Neutrophil (primary cell): Measurements from ENCODE around the gene ERICH6.

Source experiments
- H3K27ac ChIP-seq: fragments of 200-600 bp; sonication (generic); 2 replicates; pipeline ENCODE4 v1.5.1; 2016; ENCODE audit warnings: mild to moderate bottlenecking, moderate library complexity
- H3K27me3 ChIP-seq: fragments of 200-600 bp; sonication (generic); 2 replicates; pipeline ENCODE4 v1.6.0; 2016; ENCODE audit warnings: mild to moderate bottlenecking
- H3K36me3 ChIP-seq: fragments of 200-600 bp; sonication (generic); 2 replicates; pipeline ENCODE4 v1.5.1; 2017
- H3K4me1 ChIP-seq, 2 experiments: fragments of 200-600 bp in 1 of 2; sonication (generic) in 1 of 2; 1 replicate in 1 of 2; 2 replicates in 1 of 2; pipeline versions ENCODE4 v1.5.1 to v1.6.1; 2013 to 2016; ENCODE audit warnings: low read depth in 1 of 2, low read length in 1 of 2, mild to moderate bottlenecking in 1 of 2, moderate library complexity in 1 of 2; ENCODE audit not compliant: control insufficient read depth in 1 of 2, insufficient read depth in 1 of 2
- H3K4me3 ChIP-seq, 2 experiments: fragments of 200-600 bp in 1 of 2; sonication (generic) in 1 of 2; 1 replicate in 1 of 2; 2 replicates in 1 of 2; pipeline ENCODE4 v1.5.1; 2013 to 2016; ENCODE audit warnings: low read depth in 1 of 2, low read length in 1 of 2, mild to moderate bottlenecking in 1 of 2, moderate library complexity in 1 of 2
- H3K9me3 ChIP-seq: fragments of 200-600 bp; sonication (generic); 2 replicates; pipeline ENCODE4 v1.5.1; 2016
- TF ChIP-seq, protein P1 (sequence below): fragments of 200-600 bp; sonication (generic); IDR thresholded peaks from 2 replicates; pipeline ENCODE4 v1.5.1; 2016; ENCODE audit warnings: antibody characterized with exemption

ERICH6 gene

DNA sequence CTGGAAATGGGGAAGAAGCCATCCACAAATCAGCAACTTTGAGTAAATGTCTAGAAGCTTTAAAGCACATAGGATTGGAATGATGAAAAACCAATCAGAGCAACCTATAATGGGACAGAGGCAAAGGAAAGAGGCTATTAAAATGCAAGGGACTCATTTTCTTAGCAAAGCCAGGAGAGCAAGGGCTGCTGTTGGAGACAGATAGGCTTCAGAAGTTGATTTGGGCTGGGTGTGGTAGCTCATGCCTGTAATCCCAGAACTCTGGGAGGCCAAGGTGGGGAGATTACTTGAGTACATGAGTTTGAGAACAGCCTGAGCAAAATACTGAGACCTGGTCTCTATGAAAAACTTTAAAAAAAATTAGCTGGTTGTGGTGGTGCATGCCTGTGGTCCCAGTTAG, 16.1 kb downstream of the ERICH6 start:
- no peaks in the 10 kb centered on the region for H3K36me3 ChIP-seq
- no peak overlapping the region for H3K4me3 ChIP-seq
- H3K27ac ChIP-seq = no peak overlapping the region
- TF ChIP-seq, protein P1, sequence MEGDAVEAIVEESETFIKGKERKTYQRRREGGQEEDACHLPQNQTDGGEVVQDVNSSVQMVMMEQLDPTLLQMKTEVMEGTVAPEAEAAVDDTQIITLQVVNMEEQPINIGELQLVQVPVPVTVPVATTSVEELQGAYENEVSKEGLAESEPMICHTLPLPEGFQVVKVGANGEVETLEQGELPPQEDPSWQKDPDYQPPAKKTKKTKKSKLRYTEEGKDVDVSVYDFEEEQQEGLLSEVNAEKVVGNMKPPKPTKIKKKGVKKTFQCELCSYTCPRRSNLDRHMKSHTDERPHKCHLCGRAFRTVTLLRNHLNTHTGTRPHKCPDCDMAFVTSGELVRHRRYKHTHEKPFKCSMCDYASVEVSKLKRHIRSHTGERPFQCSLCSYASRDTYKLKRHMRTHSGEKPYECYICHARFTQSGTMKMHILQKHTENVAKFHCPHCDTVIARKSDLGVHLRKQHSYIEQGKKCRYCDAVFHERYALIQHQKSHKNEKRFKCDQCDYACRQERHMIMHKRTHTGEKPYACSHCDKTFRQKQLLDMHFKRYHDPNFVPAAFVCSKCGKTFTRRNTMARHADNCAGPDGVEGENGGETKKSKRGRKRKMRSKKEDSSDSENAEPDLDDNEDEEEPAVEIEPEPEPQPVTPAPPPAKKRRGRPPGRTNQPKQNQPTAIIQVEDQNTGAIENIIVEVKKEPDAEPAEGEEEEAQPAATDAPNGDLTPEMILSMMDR = no peak
- H3K27me3 ChIP-seq = no peaks in the 10 kb centered on the region
- H3K9me3 ChIP-seq = peaks cover 4% of the 10 kb centered on the region
- H3K4me1 ChIP-seq = no peaks in the 10 kb centered on the region

DNA sequence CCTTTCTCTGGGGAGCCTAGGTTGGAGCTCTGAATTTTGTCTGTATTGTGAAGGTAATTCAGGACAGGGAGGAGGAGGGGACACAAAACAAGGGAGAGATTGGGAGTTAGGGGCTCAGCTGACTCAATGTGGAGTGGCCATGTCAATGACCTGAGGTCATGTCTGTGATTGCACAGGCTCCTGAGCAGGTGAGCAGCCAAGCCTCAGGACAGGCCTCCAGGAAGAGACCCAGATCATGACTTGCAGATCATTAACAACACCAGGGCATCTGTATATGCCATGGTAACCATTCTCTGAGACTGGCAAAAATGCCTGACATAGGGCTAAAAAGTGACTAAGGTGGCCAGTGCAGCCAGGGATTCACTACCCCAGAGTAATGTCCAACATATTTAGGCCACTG, 20.9 kb downstream of the ERICH6 start:
- H3K4me1 ChIP-seq = no peaks in the 10 kb centered on the region
- H3K36me3 ChIP-seq = no peaks in the 10 kb centered on the region
- H3K4me3 ChIP-seq = no peak overlapping the region
- H3K9me3 ChIP-seq = no peaks in the 10 kb centered on the region
- no peak overlapping the region for H3K27ac ChIP-seq
- TF ChIP-seq, protein P1 = no peak
- no peaks in the 10 kb centered on the region for H3K27me3 ChIP-seq

DNA sequence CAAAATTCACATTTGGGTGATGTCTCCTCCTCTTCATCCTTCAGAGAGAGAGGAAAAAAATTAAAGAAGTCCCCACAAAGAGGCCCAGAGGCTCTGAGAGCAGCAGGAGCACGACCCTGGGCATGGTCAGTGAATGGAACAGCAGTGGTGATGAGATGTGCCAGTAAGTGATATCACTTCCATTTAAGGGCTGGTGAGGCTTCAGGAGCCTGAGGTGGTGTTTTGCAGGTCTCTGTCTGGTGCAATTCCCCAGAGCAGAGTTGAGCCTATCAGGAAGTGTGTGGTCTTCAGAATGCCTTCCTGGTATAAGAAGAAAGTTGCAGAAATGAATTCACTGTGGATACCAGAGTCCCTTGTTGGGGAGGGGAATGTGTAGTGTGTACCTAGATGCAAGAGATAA, 21.4 kb downstream of the ERICH6 start:
- Histone ChIP-seq H3K36me3 (no peaks in the 10 kb centered on the region), H3K27ac (no peak overlapping the region), H3K9me3 (no peaks in the 10 kb centered on the region), H3K27me3 (no peaks in the 10 kb centered on the region), H3K4me3 (no peak overlapping the region), H3K4me1 (no peaks in the 10 kb centered on the region)
- TF ChIP-seq, protein P1 = no peak

DNA sequence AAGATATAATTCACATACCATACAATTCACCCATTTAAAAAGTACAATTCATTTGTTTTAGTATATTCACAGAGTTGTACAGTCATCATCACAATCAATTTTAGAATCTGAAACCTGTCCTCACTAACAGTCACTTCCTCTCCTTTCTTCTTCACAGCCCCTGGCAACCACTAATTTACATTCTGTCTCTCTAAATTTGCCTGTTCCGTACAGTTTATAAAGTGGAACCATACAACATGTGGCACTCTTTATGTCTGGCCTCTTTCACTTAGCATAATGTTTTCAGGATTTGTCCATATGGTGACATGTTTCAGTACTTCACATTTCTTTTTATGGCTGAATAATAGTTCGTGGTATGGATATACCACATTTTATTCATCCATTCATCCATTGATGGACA, 22.7 kb downstream of the ERICH6 start:
- Histone ChIP-seq H3K9me3 (no peaks in the 10 kb centered on the region), H3K27me3 (no peaks in the 10 kb centered on the region), H3K27ac (no peak overlapping the region), H3K36me3 (no peaks in the 10 kb centered on the region), H3K4me1 (no peaks in the 10 kb centered on the region), H3K4me3 (no peak overlapping the region)
- TF ChIP-seq, protein P1 = no peak

DNA sequence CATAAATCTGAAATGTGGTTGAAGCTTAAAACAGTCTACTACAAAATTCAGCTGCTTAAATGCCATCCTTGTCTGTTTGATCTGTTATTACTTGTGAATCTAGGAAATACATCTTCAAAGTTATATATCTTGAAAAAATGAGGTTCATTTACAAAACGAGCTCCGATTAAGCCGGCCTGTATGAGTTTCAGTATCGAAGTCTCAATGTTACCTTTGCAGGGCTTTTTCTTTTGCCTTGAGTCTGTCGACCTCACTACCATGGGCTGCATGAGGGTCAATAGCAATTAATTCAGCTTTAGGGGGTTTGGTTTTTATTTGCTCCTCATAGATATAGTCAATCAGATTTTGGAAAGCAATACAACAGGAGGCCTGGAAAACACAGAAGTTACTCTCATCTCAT, 23.2 kb downstream of the ERICH6 start:
- TF ChIP-seq, protein P1 = no peak
- H3K27ac ChIP-seq = no peak overlapping the region
- no peak overlapping the region for H3K4me3 ChIP-seq

DNA sequence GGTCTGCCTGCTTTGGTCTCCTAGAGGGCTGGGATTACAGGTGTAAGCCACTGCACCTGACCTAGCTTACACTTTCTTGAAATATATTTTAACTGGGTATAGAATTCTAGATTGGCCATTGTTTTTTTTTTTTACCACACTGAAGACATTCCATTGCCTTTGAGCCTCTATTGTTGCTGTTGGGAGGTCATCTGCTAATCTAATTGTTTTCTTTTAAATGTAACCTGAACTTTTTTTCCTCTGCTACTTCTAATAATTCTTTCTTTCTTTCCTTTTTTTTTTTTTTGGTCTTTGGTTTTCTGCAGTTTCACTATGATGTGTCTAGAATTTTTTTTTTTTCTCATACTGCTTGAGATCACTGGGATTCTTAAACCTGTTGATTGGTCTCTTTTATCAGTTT, 28.1 kb downstream of the ERICH6 start:
- Histone ChIP-seq H3K4me3 (no peak overlapping the region), H3K27ac (no peak overlapping the region), H3K4me1 (no peaks in the 10 kb centered on the region), H3K36me3 (no peaks in the 10 kb centered on the region), H3K9me3 (no peaks in the 10 kb centered on the region), H3K27me3 (no peaks in the 10 kb centered on the region)
- TF ChIP-seq, protein P1 = no peak

More for the DNA sequence above, 23.2 kb downstream of the ERICH6 start:
- Histone ChIP-seq H3K4me1 (no peaks in the 10 kb centered on the region), H3K9me3 (no peaks in the 10 kb centered on the region), H3K27me3 (no peaks in the 10 kb centered on the region), H3K36me3 (no peaks in the 10 kb centered on the region)
